GM12801 (cell line): ENCODE data around the gene SCT.

Source experiments
- CTCF ChIP-seq: IDR thresholded peaks from one replicate; pipeline ENCODE4 v1.5.1; 2011; ENCODE audit warnings: control low read depth; ENCODE audit not compliant: insufficient read length; ENCODE audit errors: extremely low read depth

Gene SCT

GRCh38 chr11:616320-617198 lies 10.4 kb downstream of the SCT start:
- no peak for TF ChIP-seq CTCF

- no peak for TF ChIP-seq CTCF
Measured at GRCh38 chr11:615504-616319, 11.3 kb downstream of the SCT start, which contains the start of gene IRF7. Gene IRF7 (minus strand): TSS chr11:615950. CDS start chr11:615364, 586 bp downstream.

GRCh38 chr11:614623-615503 lies 12.1 kb downstream of the SCT start:
- TF ChIP-seq CTCF: no peak

- TF ChIP-seq CTCF: no peak
Measured at GRCh38 chr11:614021-614622, 12.9 kb downstream of the SCT start.

- no peak for TF ChIP-seq CTCF
Measured at GRCh38 chr11:613369-613968, 13.5 kb downstream of the SCT start.

- no peak for TF ChIP-seq CTCF
Measured at GRCh38 chr11:612961-613300, 14.1 kb downstream of the SCT start.
